AG09319 (cell line): Measurements from ENCODE around the gene ISCU.
"Not testable (repeated sequence)": the region's sequence is repeated elsewhere in the genome, so short reads cannot be mapped to it uniquely, and the experiment has no call there.

ENCODE experiments used
- DNase-seq: peaks from one replicate; pipeline ENCODE4 v3.0.0-alpha.2; 2010; ENCODE audit warnings: low read depth; ENCODE audit errors: extremely low read depth
- TF ChIP-seq, protein P1 (sequence below): IDR thresholded peaks from 2 replicates; pipeline ENCODE4 v1.5.1; 2011; ENCODE audit warnings: low read depth, mild to moderate bottlenecking, inconsistent platforms, low read length, moderate library complexity

ISCU gene

DNA sequence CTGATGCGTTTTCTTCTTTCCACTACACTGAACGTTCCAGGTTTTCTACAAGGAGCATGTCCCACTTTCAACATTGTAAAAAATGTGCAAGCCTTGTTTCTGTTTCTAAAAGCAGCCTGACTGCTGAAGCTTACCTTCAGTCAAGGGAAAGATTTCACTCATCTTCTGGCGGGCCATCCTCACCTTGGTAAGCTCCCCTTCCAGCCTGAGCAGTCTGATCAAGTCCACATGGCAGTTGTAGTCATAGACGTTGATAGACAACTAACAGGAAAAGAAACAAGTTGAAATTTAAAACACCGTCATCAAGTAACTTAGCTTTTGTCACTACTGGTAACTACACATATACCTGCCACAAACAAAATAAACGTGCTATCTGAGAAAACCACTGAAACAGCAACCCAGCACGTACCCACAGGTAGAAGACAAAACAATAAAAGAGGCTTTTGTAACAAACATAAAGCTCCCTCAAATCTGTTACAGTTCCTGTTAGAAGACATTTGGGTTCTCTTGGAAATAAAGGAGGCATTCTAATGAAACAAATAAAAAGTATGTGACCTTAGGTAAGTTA lies 13.4 kb upstream of the ISCU start:
- DNase-seq, result no peak
- TF ChIP-seq, protein P1, sequence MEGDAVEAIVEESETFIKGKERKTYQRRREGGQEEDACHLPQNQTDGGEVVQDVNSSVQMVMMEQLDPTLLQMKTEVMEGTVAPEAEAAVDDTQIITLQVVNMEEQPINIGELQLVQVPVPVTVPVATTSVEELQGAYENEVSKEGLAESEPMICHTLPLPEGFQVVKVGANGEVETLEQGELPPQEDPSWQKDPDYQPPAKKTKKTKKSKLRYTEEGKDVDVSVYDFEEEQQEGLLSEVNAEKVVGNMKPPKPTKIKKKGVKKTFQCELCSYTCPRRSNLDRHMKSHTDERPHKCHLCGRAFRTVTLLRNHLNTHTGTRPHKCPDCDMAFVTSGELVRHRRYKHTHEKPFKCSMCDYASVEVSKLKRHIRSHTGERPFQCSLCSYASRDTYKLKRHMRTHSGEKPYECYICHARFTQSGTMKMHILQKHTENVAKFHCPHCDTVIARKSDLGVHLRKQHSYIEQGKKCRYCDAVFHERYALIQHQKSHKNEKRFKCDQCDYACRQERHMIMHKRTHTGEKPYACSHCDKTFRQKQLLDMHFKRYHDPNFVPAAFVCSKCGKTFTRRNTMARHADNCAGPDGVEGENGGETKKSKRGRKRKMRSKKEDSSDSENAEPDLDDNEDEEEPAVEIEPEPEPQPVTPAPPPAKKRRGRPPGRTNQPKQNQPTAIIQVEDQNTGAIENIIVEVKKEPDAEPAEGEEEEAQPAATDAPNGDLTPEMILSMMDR, result no peak

DNA sequence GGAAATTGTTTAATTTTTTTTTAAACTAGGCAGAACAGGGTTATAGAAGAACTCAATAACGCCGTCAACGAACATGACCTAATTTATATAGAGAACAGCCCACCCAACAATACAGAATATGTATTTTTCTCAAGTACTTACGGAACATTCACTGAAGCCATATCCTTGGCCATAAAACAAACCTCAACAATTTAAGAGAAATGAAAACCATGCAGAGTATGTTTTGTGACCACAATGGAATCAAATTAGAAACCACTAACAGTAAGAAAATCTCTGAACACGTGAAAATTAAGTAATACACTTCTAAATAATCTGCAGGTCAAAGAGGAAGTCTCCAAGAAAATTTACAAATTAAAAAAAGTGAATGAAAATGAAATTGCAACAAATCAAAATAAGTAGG lies 10.9 kb upstream of the ISCU start:
- TF ChIP-seq, protein P1, result no peak
- peak; percentile 36 for DNase-seq

DNA sequence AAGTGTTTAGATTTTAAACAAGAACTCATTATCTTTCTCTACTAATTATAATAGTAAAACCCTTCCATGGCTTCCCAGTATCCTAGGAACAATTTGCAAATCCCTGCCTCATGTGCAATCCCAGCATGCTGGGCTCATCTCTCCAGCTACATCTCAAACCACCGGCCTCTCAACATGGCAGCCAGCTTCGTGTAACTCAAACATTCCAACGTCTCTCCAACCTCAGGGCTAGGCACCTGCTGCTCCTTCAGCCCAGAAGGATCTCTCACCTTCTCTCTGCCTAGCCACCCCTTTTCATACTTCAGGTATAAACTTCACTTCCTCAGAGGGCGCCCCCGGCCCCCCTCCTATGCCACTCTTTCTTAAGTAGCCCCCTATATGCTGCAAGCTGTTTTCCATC lies 8.6 kb upstream of the ISCU start:
- TF ChIP-seq, protein P1, result no peak
- no peak for DNase-seq

- DNase-seq, result not testable (repeated sequence)
Observed at GRCh38 chr12:108555383-108555782, 7.0 kb upstream of the ISCU start.

GRCh38 chr12:108559007-108559655 lies 3.3 kb upstream of the ISCU start:
- no peak for DNase-seq
- TF ChIP-seq, protein P1, result no peak

- DNase-seq, result no peak
- TF ChIP-seq, protein P1, result no peak
Observed at GRCh38 chr12:108559748-108560147, 2.6 kb upstream of the ISCU start.

DNA sequence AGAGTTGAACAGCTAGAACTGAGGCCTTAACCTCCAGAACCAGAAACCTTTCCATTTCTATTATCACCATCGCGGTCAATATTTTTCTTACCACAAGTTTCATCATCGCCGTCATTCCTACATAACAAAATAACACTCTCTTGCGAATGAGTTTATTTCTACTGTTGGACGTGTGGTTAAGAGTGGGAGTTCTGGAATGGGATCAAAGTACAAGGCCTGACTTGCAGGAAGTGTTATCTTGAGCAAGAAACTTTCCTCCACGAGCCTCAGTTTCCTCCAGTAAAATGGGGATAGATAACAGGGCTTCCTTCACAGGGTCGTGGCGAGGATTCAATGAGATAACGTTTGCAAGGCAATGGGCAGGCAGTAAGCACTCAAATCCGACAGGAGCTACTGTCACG lies 2.1 kb upstream of the ISCU start:
- TF ChIP-seq, protein P1, result no peak
- no peak for DNase-seq
